NT2/D1 (cell line): ENCODE measurements around the gene PCNT.

Experiments
- DNase-seq: peaks from one replicate; pipeline ENCODE4 v3.0.0-alpha.2; 2011; ENCODE audit warnings: low read depth, low spot score
- H3K27me3 ChIP-seq: 2 replicates; pipeline ENCODE4 v1.6.0; 2011; ENCODE audit warnings: mild to moderate bottlenecking; ENCODE audit not compliant: insufficient read length, insufficient read depth
- H3K36me3 ChIP-seq: 2 replicates; pipeline ENCODE4 v1.6.1; 2011; ENCODE audit warnings: mild to moderate bottlenecking, low read length, mixed read lengths; ENCODE audit not compliant: insufficient read depth, insufficient read length
- H3K4me1 ChIP-seq: 2 replicates; pipeline ENCODE4 v1.5.1; 2011; ENCODE audit not compliant: insufficient read depth, insufficient read length
- H3K4me3 ChIP-seq: 2 replicates; pipeline ENCODE4 v1.5.1; 2011; ENCODE audit warnings: low read depth; ENCODE audit not compliant: insufficient read length
- H3K9ac ChIP-seq: 2 replicates; pipeline ENCODE4 v1.6.0; 2011; ENCODE audit warnings: low read depth; ENCODE audit not compliant: insufficient read length
- H3K9me3 ChIP-seq: 2 replicates; pipeline ENCODE4 v1.5.1; 2011; ENCODE audit warnings: mild to moderate bottlenecking, low read length; ENCODE audit not compliant: insufficient read depth
- SUZ12 ChIP-seq: IDR thresholded peaks from 2 replicates; pipeline ENCODE4 v1.6.1; 2011; ENCODE audit not compliant: insufficient read length, insufficient read depth; ENCODE audit errors: extremely low read depth
- YY1 ChIP-seq: IDR thresholded peaks from 2 replicates; pipeline ENCODE4 v1.6.1; 2011; ENCODE audit not compliant: insufficient read length, insufficient read depth
- ZNF274 ChIP-seq: IDR thresholded peaks from 2 replicates; pipeline ENCODE4 v1.6.1; 2011; ENCODE audit warnings: mild to moderate bottlenecking, low read depth, low read length

PCNT gene

GRCh38 chr21:46474382-46474781, 150.4 kb downstream of the PCNT start:
- H3K36me3 ChIP-seq: peaks cover 12% of the 10 kb centered on the region

GRCh38 chr21:46475296-46475695, 151.3 kb downstream of the PCNT start:
- TF ChIP-seq SUZ12 (no peak), YY1 (no peak), ZNF274 (no peak)
- H3K4me1 ChIP-seq: no peaks in the 10 kb centered on the region

More at GRCh38 chr21:46474382-46474781, 150.4 kb downstream of the PCNT start:
- Histone ChIP-seq H3K9ac (no peak overlapping the region), H3K27me3 (no peaks in the 10 kb centered on the region), H3K9me3 (no peaks in the 10 kb centered on the region), H3K4me3 (no peak overlapping the region), H3K4me1 (no peaks in the 10 kb centered on the region)
- TF ChIP-seq SUZ12: no peak
- DNase-seq: no peak

GRCh38 chr21:46477765-46478164, 153.8 kb downstream of the PCNT start:
- no peak for TF ChIP-seq SUZ12
- TF ChIP-seq ZNF274: no peak
- no peak for TF ChIP-seq YY1
- H3K36me3 ChIP-seq: peaks cover 22% of the 10 kb centered on the region
- H3K4me3 ChIP-seq: no peak overlapping the region
- no peak for DNase-seq
- no peaks in the 10 kb centered on the region for H3K9me3 ChIP-seq
- H3K9ac ChIP-seq: no peak overlapping the region
- H3K4me1 ChIP-seq: no peaks in the 10 kb centered on the region
- H3K27me3 ChIP-seq: no peaks in the 10 kb centered on the region

More at GRCh38 chr21:46475296-46475695, 151.3 kb downstream of the PCNT start:
- no peak for DNase-seq
- Histone ChIP-seq H3K27me3 (no peaks in the 10 kb centered on the region), H3K9ac (no peak overlapping the region), H3K36me3 (peaks cover 16% of the 10 kb centered on the region), H3K9me3 (no peaks in the 10 kb centered on the region), H3K4me3 (no peak overlapping the region)

- Histone ChIP-seq H3K9ac (no peak overlapping the region), H3K4me3 (no peak overlapping the region), H3K9me3 (no peaks in the 10 kb centered on the region), H3K27me3 (no peaks in the 10 kb centered on the region), H3K36me3 (peaks cover 22% of the 10 kb centered on the region), H3K4me1 (no peaks in the 10 kb centered on the region)
- TF ChIP-seq YY1: no peak
- no peak for TF ChIP-seq ZNF274
- TF ChIP-seq SUZ12: no peak
- no peak for DNase-seq
Observed at GRCh38 chr21:46478910-46479309, 155.0 kb downstream of the PCNT start.

GRCh38 chr21:46480466-46480865, 156.5 kb downstream of the PCNT start:
- Histone ChIP-seq H3K9ac (no peak overlapping the region), H3K4me3 (no peak overlapping the region), H3K9me3 (no peaks in the 10 kb centered on the region), H3K36me3 (peaks cover 33% of the 10 kb centered on the region), H3K4me1 (no peaks in the 10 kb centered on the region), H3K27me3 (no peaks in the 10 kb centered on the region)
- TF ChIP-seq YY1: no peak
- no peak for TF ChIP-seq SUZ12
- TF ChIP-seq ZNF274: no peak
- DNase-seq: no peak

- Histone ChIP-seq H3K9me3 (no peaks in the 10 kb centered on the region), H3K4me3 (no peak overlapping the region), H3K9ac (no peak overlapping the region), H3K36me3 (peaks cover 44% of the 10 kb centered on the region), H3K27me3 (no peaks in the 10 kb centered on the region), H3K4me1 (no peaks in the 10 kb centered on the region)
- no peak for TF ChIP-seq SUZ12
- TF ChIP-seq YY1: no peak
- no peak for TF ChIP-seq ZNF274
- no peak for DNase-seq
Observed at GRCh38 chr21:46482225-46482845, 158.4 kb downstream of the PCNT start.

- Histone ChIP-seq H3K27me3 (no peaks in the 10 kb centered on the region), H3K9ac (no peak overlapping the region), H3K4me1 (no peaks in the 10 kb centered on the region), H3K9me3 (no peaks in the 10 kb centered on the region), H3K4me3 (no peak overlapping the region), H3K36me3 (peaks cover 47% of the 10 kb centered on the region)
- DNase-seq: no peak
- TF ChIP-seq SUZ12 (no peak), ZNF274 (no peak), YY1 (no peak)
Observed at GRCh38 chr21:46482846-46483231, 158.9 kb downstream of the PCNT start.
